ENCODE measurements around the gene IST1. TPM values are rescaled to one million over a fixed set of nuclear protein-coding genes. Genes with fewer than 3 reads are reported as not detected.

IST1 gene
- total and polyA plus RNA-seq, 2 donors (not counting 1 experiment from before 2014, with no cell fraction given): 139 to 221 TPM

DNA sequence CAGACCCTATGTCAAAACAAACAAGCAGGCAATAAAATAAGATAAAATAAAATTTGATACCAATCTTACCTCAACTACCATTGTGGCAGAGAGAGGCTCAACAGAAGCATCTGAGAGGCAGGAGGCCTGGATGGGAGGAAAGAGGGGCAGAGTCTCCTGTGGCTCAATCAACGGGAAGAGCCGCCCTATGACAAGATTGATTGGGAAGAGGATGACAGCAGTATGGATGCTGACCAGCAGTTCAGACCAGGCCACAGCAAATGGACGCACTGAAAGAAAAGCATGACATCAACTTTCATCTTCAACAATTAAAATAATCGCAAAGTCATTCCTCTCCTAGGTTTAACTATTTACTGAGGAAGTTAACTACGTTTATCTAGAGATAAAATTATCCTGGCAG lies 57.5 kb downstream of the IST1 start:
- H3K79me2 ChIP-seq (ENCODE audit: control insufficient read depth, insufficient read depth, low read length): no peaks in the 10 kb centered on the region
- H4K20me1 ChIP-seq (ENCODE audit: control insufficient read depth, extremely low read depth, insufficient read depth, low read length): no peaks in the 10 kb centered on the region
- H3K9me3 ChIP-seq (ENCODE audit: control insufficient read depth, insufficient read depth, low read depth, low read length): no peaks in the 10 kb centered on the region
- no peaks in the 10 kb centered on the region for H3K36me3 ChIP-seq (ENCODE audit: control insufficient read depth, insufficient read depth, low read length)
- H2AFZ ChIP-seq (ENCODE audit: low read length): no peak overlapping the region
- no peak overlapping the region for H3K9ac ChIP-seq (ENCODE audit: insufficient read depth, low read length)
- no peak overlapping the region for H3K4me2 ChIP-seq (ENCODE audit: extremely low read depth, insufficient read depth, low read length)
- no peaks in the 10 kb centered on the region for H3K4me1 ChIP-seq (ENCODE audit: control insufficient read depth, extremely low read depth, insufficient read depth, low read length)
- TF ChIP-seq, protein P1, sequence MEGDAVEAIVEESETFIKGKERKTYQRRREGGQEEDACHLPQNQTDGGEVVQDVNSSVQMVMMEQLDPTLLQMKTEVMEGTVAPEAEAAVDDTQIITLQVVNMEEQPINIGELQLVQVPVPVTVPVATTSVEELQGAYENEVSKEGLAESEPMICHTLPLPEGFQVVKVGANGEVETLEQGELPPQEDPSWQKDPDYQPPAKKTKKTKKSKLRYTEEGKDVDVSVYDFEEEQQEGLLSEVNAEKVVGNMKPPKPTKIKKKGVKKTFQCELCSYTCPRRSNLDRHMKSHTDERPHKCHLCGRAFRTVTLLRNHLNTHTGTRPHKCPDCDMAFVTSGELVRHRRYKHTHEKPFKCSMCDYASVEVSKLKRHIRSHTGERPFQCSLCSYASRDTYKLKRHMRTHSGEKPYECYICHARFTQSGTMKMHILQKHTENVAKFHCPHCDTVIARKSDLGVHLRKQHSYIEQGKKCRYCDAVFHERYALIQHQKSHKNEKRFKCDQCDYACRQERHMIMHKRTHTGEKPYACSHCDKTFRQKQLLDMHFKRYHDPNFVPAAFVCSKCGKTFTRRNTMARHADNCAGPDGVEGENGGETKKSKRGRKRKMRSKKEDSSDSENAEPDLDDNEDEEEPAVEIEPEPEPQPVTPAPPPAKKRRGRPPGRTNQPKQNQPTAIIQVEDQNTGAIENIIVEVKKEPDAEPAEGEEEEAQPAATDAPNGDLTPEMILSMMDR (conservative IDR thresholded peaks at IDR 0.05 in 1 of 2, IDR thresholded peaks at IDR 0.05 in 1 of 2; ENCODE audit: low read depth in 1 of 2, low read length in 2 of 2): no peak
- no peak for TF ChIP-seq EZH2 (IDR thresholded peaks at IDR 0.05; ENCODE audit: low read length, missing control alignments)
- H3K4me3 ChIP-seq (replicated peaks in 1 of 4; ENCODE audit: control extremely low read depth in 1 of 4, insufficient read depth in 1 of 4, low read depth in 3 of 4, low read length in 4 of 4): no peak overlapping the region
- H3K27me3 ChIP-seq (ENCODE audit: control insufficient read depth, insufficient read depth, low read length): no peaks in the 10 kb centered on the region
- DNase-seq (ENCODE audit: low read depth in 2 of 2): no peak
- no peak overlapping the region for H3K27ac ChIP-seq (ENCODE audit: insufficient read depth, low read length)

GRCh38 chr16:71954180-71954579 lies 58.8 kb downstream of the IST1 start:
- DNase-seq (ENCODE audit: low read depth in 2 of 2): no peak
- no peak overlapping the region for H2AFZ ChIP-seq (ENCODE audit: low read length)
- TF ChIP-seq EZH2 (IDR thresholded peaks at IDR 0.05; ENCODE audit: low read length, missing control alignments): no peak
- TF ChIP-seq, protein P1 (conservative IDR thresholded peaks at IDR 0.05 in 1 of 2, IDR thresholded peaks at IDR 0.05 in 1 of 2; ENCODE audit: low read depth in 1 of 2, low read length in 2 of 2): no peak
- no peaks in the 10 kb centered on the region for H3K79me2 ChIP-seq (ENCODE audit: control insufficient read depth, insufficient read depth, low read length)
- no peak overlapping the region for H3K9ac ChIP-seq (ENCODE audit: insufficient read depth, low read length)
- no peak overlapping the region for H3K27ac ChIP-seq (ENCODE audit: insufficient read depth, low read length)
- no peaks in the 10 kb centered on the region for H3K4me1 ChIP-seq (ENCODE audit: control insufficient read depth, extremely low read depth, insufficient read depth, low read length)
- H3K4me3 ChIP-seq (replicated peaks in 1 of 4; ENCODE audit: control extremely low read depth in 1 of 4, insufficient read depth in 1 of 4, low read depth in 3 of 4, low read length in 4 of 4): no peak overlapping the region
- H3K9me3 ChIP-seq (ENCODE audit: control insufficient read depth, insufficient read depth, low read depth, low read length): no peaks in the 10 kb centered on the region
- H3K27me3 ChIP-seq (ENCODE audit: control insufficient read depth, insufficient read depth, low read length): no peaks in the 10 kb centered on the region
- no peaks in the 10 kb centered on the region for H4K20me1 ChIP-seq (ENCODE audit: control insufficient read depth, extremely low read depth, insufficient read depth, low read length)
- H3K36me3 ChIP-seq (ENCODE audit: control insufficient read depth, insufficient read depth, low read length): no peaks in the 10 kb centered on the region
- H3K4me2 ChIP-seq (ENCODE audit: extremely low read depth, insufficient read depth, low read length): no peak overlapping the region

- no peak overlapping the region for H3K4me2 ChIP-seq (ENCODE audit: extremely low read depth, insufficient read depth, low read length)
- no peaks in the 10 kb centered on the region for H3K9me3 ChIP-seq (ENCODE audit: control insufficient read depth, insufficient read depth, low read depth, low read length)
- H3K9ac ChIP-seq (ENCODE audit: insufficient read depth, low read length): no peak overlapping the region
- no peak overlapping the region for H2AFZ ChIP-seq (ENCODE audit: low read length)
- no peaks in the 10 kb centered on the region for H3K27me3 ChIP-seq (ENCODE audit: control insufficient read depth, insufficient read depth, low read length)
- H3K4me1 ChIP-seq (ENCODE audit: control insufficient read depth, extremely low read depth, insufficient read depth, low read length): no peaks in the 10 kb centered on the region
- DNase-seq (ENCODE audit: low read depth in 2 of 2): no peak
- no peak overlapping the region for H3K27ac ChIP-seq (ENCODE audit: insufficient read depth, low read length)
- no peaks in the 10 kb centered on the region for H3K79me2 ChIP-seq (ENCODE audit: control insufficient read depth, insufficient read depth, low read length)
- no peak for TF ChIP-seq EZH2 (IDR thresholded peaks at IDR 0.05; ENCODE audit: low read length, missing control alignments)
- TF ChIP-seq, protein P1 (conservative IDR thresholded peaks at IDR 0.05 in 1 of 2, IDR thresholded peaks at IDR 0.05 in 1 of 2; ENCODE audit: low read depth in 1 of 2, low read length in 2 of 2): no peak
- no peaks in the 10 kb centered on the region for H4K20me1 ChIP-seq (ENCODE audit: control insufficient read depth, extremely low read depth, insufficient read depth, low read length)
- H3K36me3 ChIP-seq (ENCODE audit: control insufficient read depth, insufficient read depth, low read length): no peaks in the 10 kb centered on the region
- no peak overlapping the region for H3K4me3 ChIP-seq (replicated peaks in 1 of 4; ENCODE audit: control extremely low read depth in 1 of 4, insufficient read depth in 1 of 4, low read depth in 3 of 4, low read length in 4 of 4)
Measured at GRCh38 chr16:71954699-71955195, 59.4 kb downstream of the IST1 start.

Measured in fibroblast of lung (primary cell).